K562 (cell line): ENCODE data around the gene EML1. TPM values are rescaled to one million over a fixed set of nuclear protein-coding genes. Genes with fewer than 3 reads are reported as not detected.

ENCODE experiments used
- ATAC-seq: fragments of 200-7000 bp; cut with Tn5 transposase; 3 replicates; pipeline ENCODE4 v1.9.1; 2020; ENCODE audit warnings: moderate library complexity
- BruUV-seq: library from RNA; stranded (reverse); fragments of 400-500 nt; replicated peaks from 2 replicates; lab custom pipeline; 2021; lab: Mats Ljungman, UMichigan
- CTCF ChIA-PET: fragments of 300-600 bp; formaldehyde crosslinking; extraction: SDS; loops from one replicate; lab custom pipeline; 2021; ENCODE audit warnings: low intra/inter-chr PET ratio; lab: Yijun Ruan, JAX
- POLR2A ChIA-PET: fragments of 300-600, 350-650 bp; sonication (Branson Sonifier 250); formaldehyde crosslinking; extraction: SDS; loops from one replicate; lab custom pipeline; 2021; ENCODE audit warnings: antibody characterized with exemption, inconsistent platforms; lab: Yijun Ruan, JAX
- DNase-seq, 4 experiments: peaks; one replicate each; pipeline versions ENCODE4 v3.0.0 to v3.0.0-alpha.2; 2011 to 2018; ENCODE audit warnings: low spot score in 3 of 4, mixed read lengths in 3 of 4; ENCODE audit errors: extremely low read depth in 1 of 4
- FAIRE-seq: peaks from 2 replicates; lab custom pipeline; 2011; peaks lifted over from hg19 to GRCh38; lab: Jason Lieb, UNC
- H2AFZ ChIP-seq: 2 replicates; pipeline ENCODE4 v1.6.0; 2011; ENCODE audit warnings: low read depth, low read length, control low read depth, inconsistent platforms
- H3K27ac ChIP-seq: fragments of 200-600 bp; 3 replicates; pipeline ENCODE4 v1.8.0; 2011; ENCODE audit warnings: low read depth, mild to moderate bottlenecking, control low read depth, inconsistent platforms, low read length, moderate library complexity, mixed read lengths; ENCODE audit errors: extremely low read depth
- H3K27me3 ChIP-seq, 2 experiments: fragments of 300-600 bp in 1 of 2; 2 replicates in 1 of 2; 3 replicates in 1 of 2; pipeline versions ENCODE4 v1.6.0 to v1.8.0; 2011; ENCODE audit warnings: inconsistent platforms in 2 of 2, low read length in 2 of 2, mild to moderate bottlenecking in 1 of 2, mixed read lengths in 1 of 2, moderate library complexity in 1 of 2; ENCODE audit not compliant: control insufficient read depth in 2 of 2, insufficient read depth in 2 of 2
- H3K36me3 ChIP-seq: fragments of 300-600 bp; 3 replicates; pipeline ENCODE4 v1.8.0; 2011; ENCODE audit warnings: mild to moderate bottlenecking, low read length, inconsistent platforms; ENCODE audit not compliant: control insufficient read depth, insufficient read depth
- H3K4me1 ChIP-seq, 2 experiments: fragments of 200-600 bp in 1 of 2; replicated peaks in 1 of 2; 2 replicates in 1 of 2; 3 replicates in 1 of 2; pipeline versions ENCODE4 v1.5.1 to v1.8.0; 2011; ENCODE audit warnings: inconsistent platforms in 2 of 2, low read length in 2 of 2, mild to moderate bottlenecking in 1 of 2, mixed read lengths in 1 of 2, moderate library complexity in 1 of 2; ENCODE audit not compliant: control insufficient read depth in 2 of 2, insufficient read depth in 2 of 2
- H3K4me2 ChIP-seq: 2 replicates; pipeline ENCODE4 v1.6.1; 2011; ENCODE audit warnings: low read length, control low read depth, inconsistent platforms, mixed read lengths; ENCODE audit not compliant: insufficient read depth
- H3K4me3 ChIP-seq: fragments of 200-600 bp; sonication (generic), shearing (Covaris generic); 2 replicates; pipeline ENCODE4 v1.5.1; 2016; ENCODE audit warnings: control low read depth, inconsistent platforms
- H3K79me2 ChIP-seq: fragments of 200-600 bp; 3 replicates; pipeline ENCODE4 v1.8.0; 2011; ENCODE audit warnings: low read length, inconsistent platforms; ENCODE audit not compliant: control insufficient read depth, insufficient read depth
- H3K9ac ChIP-seq, 2 experiments: 2 replicates each; pipeline versions ENCODE4 v1.6.0 to v1.6.1; 2011; ENCODE audit warnings: low read depth in 2 of 2, low read length in 2 of 2, control low read depth in 1 of 2, inconsistent platforms in 1 of 2, mild to moderate bottlenecking in 1 of 2, mixed read lengths in 1 of 2; ENCODE audit not compliant: insufficient read depth in 1 of 2
- H3K9me1 ChIP-seq: one replicate; pipeline ENCODE4 v1.6.0; 2011; ENCODE audit warnings: inconsistent platforms, mild to moderate bottlenecking, low read length, moderate library complexity; ENCODE audit not compliant: control insufficient read depth, insufficient read depth
- H3K9me3 ChIP-seq: replicated peaks from 2 replicates; pipeline ENCODE4 v1.5.1; 2011; ENCODE audit warnings: low read depth, low read length, inconsistent platforms; ENCODE audit not compliant: control insufficient read depth, insufficient read depth
- H4K20me1 ChIP-seq: replicated peaks from 2 replicates; pipeline ENCODE4 v1.6.1; 2011; ENCODE audit warnings: low read length, inconsistent platforms, mixed read lengths; ENCODE audit not compliant: control insufficient read depth, insufficient read depth
- BRD4 ChIP-seq: fragments of 200-600 bp; sonication (generic); IDR thresholded peaks from 2 replicates; pipeline ENCODE4 v1.6.1; 2017; ENCODE audit warnings: inconsistent platforms
- ETV6 ChIP-seq, 3 experiments: fragments of 150-350 bp in 1 of 3; sonication (generic) in 1 of 3; formaldehyde crosslinking in 1 of 3; IDR thresholded peaks; 2 replicates each; pipeline versions ENCODE4 v1.6.1 to v1.8.0; 2014 to 2022; ENCODE audit warnings: borderline replicate concordance in 2 of 3, low read depth in 2 of 3, antibody characterized with exemption in 1 of 3, low read length in 1 of 3, mild to moderate bottlenecking in 1 of 3, missing genetic modification reagents in 1 of 3
- EZH2 ChIP-seq: IDR thresholded peaks from 2 replicates; pipeline ENCODE4 v1.6.1; 2012; ENCODE audit warnings: low read depth, mild to moderate bottlenecking, inconsistent platforms, low read length, borderline replicate concordance
- KAT7 ChIP-seq: sonication (generic); formaldehyde crosslinking; IDR thresholded peaks from 2 replicates; pipeline ENCODE4 v1.8.0; 2022; ENCODE audit warnings: missing genetic modification reagents, mild to moderate bottlenecking, borderline replicate concordance
- PHF8 ChIP-seq: fragments of 200-600 bp; sonication (generic); IDR thresholded peaks from 2 replicates; pipeline ENCODE4 v1.6.1; 2012; ENCODE audit warnings: mixed run types, mild to moderate bottlenecking, inconsistent platforms, low read length, moderate library complexity, borderline replicate concordance
- TCFL5 ChIP-seq: fragments of 250-450 bp; sonication (Bioruptor Pico); conservative IDR thresholded peaks from 2 replicates; pipeline ENCODE4 v1.6.1; 2021; ENCODE audit warnings: mild to moderate bottlenecking, moderate library complexity, matching md5 sums
- ZNF146 ChIP-seq: IDR thresholded peaks from one replicate; pipeline ENCODE4 v1.6.1; 2018; ENCODE audit warnings: missing compliant biosample characterization; ENCODE audit not compliant: unreplicated experiment
- ZNF408 ChIP-seq: fragments of 250-450 bp; sonication (Bioruptor Pico); IDR thresholded peaks from 2 replicates; pipeline ENCODE4 v1.4.0; 2020; ENCODE audit warnings: low read depth, mild to moderate bottlenecking, moderate library complexity
- ZNF436 ChIP-seq: fragments of 250-450, 450-650 bp; sonication (Bioruptor Pico); formaldehyde crosslinking; IDR thresholded peaks from 2 replicates; pipeline ENCODE4 v1.7.0; 2020; ENCODE audit warnings: mild to moderate bottlenecking
- ZNF609 ChIP-seq: sonication (generic); formaldehyde crosslinking; IDR thresholded peaks from 2 replicates; pipeline ENCODE4 v1.8.1; 2023; ENCODE audit warnings: missing genetic modification reagents, mild to moderate bottlenecking, borderline replicate concordance
- WGBS: fragments of 100-300 bp; shearing (Covaris generic); methylation state at CpG from one replicate; pipeline ENCODE4 v1.1.6; 2016; ENCODE audit warnings: low coverage, mixed read lengths; ENCODE audit not compliant: insufficient coverage; ENCODE audit errors: missing lambda C conversion rate; 5-methylcytosine and 5-hydroxymethylcytosine counted together
- in situ Hi-C: fragments of 300-500 bp; cut with MboI; formaldehyde crosslinking; loops from 4 replicates; pipeline ENCODE4 v1.15.0; 2018; ENCODE audit warnings: inconsistent platforms, mixed read lengths
- intact Hi-C: fragments of 100-400 bp; cut with micrococcal nuclease; formaldehyde crosslinking; loops from 2 replicates; pipeline ENCODE4 v1.14.2; 2022
- polyA plus RNA-seq, 8 experiments: library from polyadenylated mRNA; depleted of rRNA in 4 of 8; stranded (reverse) in 5 of 8; unstranded in 3 of 8; fragments of >200 nt; fragmentation: Nextera tagmentation in 2 of 8; fragmentation: Illumina TruSeq in 1 of 8; extraction: Ambion mirVana in 2 of 8; extraction: Trizol in 1 of 8; gene quantifications; 2 replicates each; pipeline versions ENCODE4 v1.2.1 to v1.2.3, GENCODE V29; 2011 to 2014; ENCODE audit warnings: inconsistent platforms in 1 of 8, missing spikeins in 1 of 8
- total RNA-seq, 7 experiments: library from RNA; depleted of rRNA in 6 of 7; stranded (reverse); fragments of >200 nt in 6 of 7; fragmentation: Illumina TruSeq in 2 of 7; extraction: Trizol in 2 of 7; gene quantifications; 2 replicates each; pipeline versions ENCODE4 v1.2.1 to v1.2.3, GENCODE V29; 2011 to 2021; ENCODE audit warnings: low replicate concordance in 1 of 7
- TF ChIP-seq, protein P1 (sequence below): IDR thresholded peaks from 2 replicates; pipeline ENCODE4 v1.6.1; 2016; ENCODE audit warnings: missing genetic modification characterization, missing compliant biosample characterization
- TF ChIP-seq, protein P2 (sequence below): IDR thresholded peaks from 3 replicates; pipeline ENCODE4 v1.6.1; 2011; ENCODE audit warnings: borderline replicate concordance, mild to moderate bottlenecking; ENCODE audit not compliant: insufficient read length, insufficient read depth
- TF ChIP-seq, protein P3 (sequence below): fragments of 250-450 bp; sonication (Bioruptor Pico); IDR thresholded peaks from 2 replicates; pipeline ENCODE4 v1.4.0; 2020

The EML1 gene
- total and polyA plus RNA-seq, 9 of the 15 experiments (the other 6 are each of a cell fraction or from before 2014, with no cell fraction given), result 0.01 to 0.35 (median 0.07) TPM; not detected in 2

- Histone ChIP-seq H3K4me1 (no peaks in the 10 kb centered on the region), H2AFZ (no peak overlapping the region), H3K79me2 (no peaks in the 10 kb centered on the region), H3K4me3 (no peak overlapping the region), H3K4me2 (no peak overlapping the region), H3K27me3 (peaks cover 14 to 45% of the 10 kb centered on the region in 2 experiments; a peak in 3 of 5 replicates), H3K9me1 (no peaks in the 10 kb centered on the region), H3K9ac (no peak overlapping the region), H3K27ac (no peak overlapping the region), H3K9me3 (no peaks in the 10 kb centered on the region), H3K36me3 (no peaks in the 10 kb centered on the region), H4K20me1 (no peaks in the 10 kb centered on the region)
- CTCF ChIA-PET, result no interaction called here
- no TSS peak for BruUV-seq
- 2% methylated on average over 6 of the region's 6 CpGs for WGBS
- intact Hi-C loops, result loop anchor here (10.0 kb wide), 1 partner anchor 81 kb away; the partner anchor contains the start of gene EML1
- FAIRE-seq, result no peak
- in situ Hi-C loops, result loop anchor here (25.0 kb wide), 1 partner anchor 488 kb away; no protein-coding TSS in a partner anchor
- ATAC-seq, result no peak
- POLR2A ChIA-PET, result interaction anchor here (1.2 kb wide), 1 partner anchor 13 kb away, joined by 3 read pairs; no protein-coding TSS in a partner anchor
- no peak for DNase-seq
- TF ChIP-seq, protein P1, sequence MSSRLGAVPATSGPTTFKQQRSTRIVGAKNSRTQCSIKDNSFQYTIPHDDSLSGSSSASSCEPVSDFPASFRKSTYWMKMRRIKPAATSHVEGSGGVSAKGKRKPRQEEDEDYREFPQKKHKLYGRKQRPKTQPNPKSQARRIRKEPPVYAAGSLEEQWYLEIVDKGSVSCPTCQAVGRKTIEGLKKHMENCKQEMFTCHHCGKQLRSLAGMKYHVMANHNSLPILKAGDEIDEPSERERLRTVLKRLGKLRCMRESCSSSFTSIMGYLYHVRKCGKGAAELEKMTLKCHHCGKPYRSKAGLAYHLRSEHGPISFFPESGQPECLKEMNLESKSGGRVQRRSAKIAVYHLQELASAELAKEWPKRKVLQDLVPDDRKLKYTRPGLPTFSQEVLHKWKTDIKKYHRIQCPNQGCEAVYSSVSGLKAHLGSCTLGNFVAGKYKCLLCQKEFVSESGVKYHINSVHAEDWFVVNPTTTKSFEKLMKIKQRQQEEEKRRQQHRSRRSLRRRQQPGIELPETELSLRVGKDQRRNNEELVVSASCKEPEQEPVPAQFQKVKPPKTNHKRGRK (tag), result no peak
- TF ChIP-seq KAT7 (CRISPR knock-in tag), result no peak
- no peak for TF ChIP-seq ETV6 (IDR thresholded peaks at IDR 0.05; ENCODE audit: borderline replicate concordance in 1 of 2, low read depth in 2 of 2, low read length in 1 of 2)
- TF ChIP-seq ETV6 (CRISPR knock-in tag; IDR thresholded peaks at IDR 0.05; ENCODE audit: borderline replicate concordance), result no peak
- no peak for TF ChIP-seq BRD4
- TF ChIP-seq, protein P2, sequence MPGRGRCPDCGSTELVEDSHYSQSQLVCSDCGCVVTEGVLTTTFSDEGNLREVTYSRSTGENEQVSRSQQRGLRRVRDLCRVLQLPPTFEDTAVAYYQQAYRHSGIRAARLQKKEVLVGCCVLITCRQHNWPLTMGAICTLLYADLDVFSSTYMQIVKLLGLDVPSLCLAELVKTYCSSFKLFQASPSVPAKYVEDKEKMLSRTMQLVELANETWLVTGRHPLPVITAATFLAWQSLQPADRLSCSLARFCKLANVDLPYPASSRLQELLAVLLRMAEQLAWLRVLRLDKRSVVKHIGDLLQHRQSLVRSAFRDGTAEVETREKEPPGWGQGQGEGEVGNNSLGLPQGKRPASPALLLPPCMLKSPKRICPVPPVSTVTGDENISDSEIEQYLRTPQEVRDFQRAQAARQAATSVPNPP, result no peak
- no peak for TF ChIP-seq ZNF436 (CRISPR knock-in tag)
- TF ChIP-seq ZNF408 (CRISPR knock-in tag), result no peak
- no peak for TF ChIP-seq EZH2
- TF ChIP-seq TCFL5 (CRISPR knock-in tag), result no peak
- TF ChIP-seq ZNF146, result no peak
- TF ChIP-seq, protein P3, sequence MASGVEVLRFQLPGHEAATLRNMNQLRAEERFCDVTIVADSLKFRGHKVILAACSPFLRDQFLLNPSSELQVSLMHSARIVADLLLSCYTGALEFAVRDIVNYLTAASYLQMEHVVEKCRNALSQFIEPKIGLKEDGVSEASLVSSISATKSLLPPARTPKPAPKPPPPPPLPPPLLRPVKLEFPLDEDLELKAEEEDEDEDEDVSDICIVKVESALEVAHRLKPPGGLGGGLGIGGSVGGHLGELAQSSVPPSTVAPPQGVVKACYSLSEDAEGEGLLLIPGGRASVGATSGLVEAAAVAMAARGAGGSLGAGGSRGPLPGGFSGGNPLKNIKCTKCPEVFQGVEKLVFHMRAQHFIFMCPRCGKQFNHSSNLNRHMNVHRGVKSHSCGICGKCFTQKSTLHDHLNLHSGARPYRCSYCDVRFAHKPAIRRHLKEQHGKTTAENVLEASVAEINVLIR, result no peak
- no peak for TF ChIP-seq ZNF609 (CRISPR knock-in tag)
- TF ChIP-seq PHF8, result no peak
These were observed 82.2 kb downstream of the EML1 start for GRCh38 chr14:99875421-99875820.
